NCI-H1694 treated with DMSO at 0.1 percent for 48 hours (cell line): ENCODE data around the gene FFAR4.
A peak's percentile ranks its signal among the peaks of the same experiment; 100 is the strongest.

Experiments
- DNase-seq: peaks from one replicate; lab custom pipeline; 2025; lab: John Stamatoyannopoulos, UW

Gene FFAR4

DNA sequence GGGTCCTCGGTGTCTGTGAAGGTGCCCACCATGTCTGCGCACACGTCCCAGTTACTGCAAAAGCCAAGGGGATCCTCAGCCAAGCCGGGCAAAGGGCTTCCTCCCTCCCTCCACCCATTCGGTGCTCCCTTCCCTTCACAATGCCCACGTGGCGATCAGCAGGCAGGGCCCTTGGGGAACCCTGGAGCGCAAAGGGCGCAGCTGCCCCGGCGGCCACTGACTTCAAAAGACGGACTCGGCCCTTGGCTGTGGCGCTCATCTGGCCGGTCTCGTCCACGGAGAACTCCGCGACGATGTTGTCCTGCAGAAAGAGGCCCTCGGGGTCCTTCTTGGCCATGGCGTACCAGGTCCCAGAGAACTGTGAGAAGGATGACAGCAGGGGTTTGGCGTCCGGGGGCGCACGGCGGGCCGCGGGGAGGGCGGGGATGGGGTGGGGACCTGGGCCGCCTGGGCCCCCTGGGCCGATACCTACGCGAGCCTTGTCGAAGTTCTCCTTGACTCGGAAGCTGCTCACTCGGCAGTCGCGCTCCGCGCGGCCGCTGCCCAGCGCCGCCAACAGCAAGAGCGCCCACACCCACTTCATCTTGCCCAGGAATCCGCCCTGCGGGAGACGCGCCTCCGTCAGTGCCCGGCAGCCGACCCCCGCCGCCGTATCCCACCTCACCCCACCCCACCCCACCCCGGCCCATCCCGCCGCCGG, 34.1 kb downstream of the FFAR4 start:
- DNase-seq = no peak

DNA sequence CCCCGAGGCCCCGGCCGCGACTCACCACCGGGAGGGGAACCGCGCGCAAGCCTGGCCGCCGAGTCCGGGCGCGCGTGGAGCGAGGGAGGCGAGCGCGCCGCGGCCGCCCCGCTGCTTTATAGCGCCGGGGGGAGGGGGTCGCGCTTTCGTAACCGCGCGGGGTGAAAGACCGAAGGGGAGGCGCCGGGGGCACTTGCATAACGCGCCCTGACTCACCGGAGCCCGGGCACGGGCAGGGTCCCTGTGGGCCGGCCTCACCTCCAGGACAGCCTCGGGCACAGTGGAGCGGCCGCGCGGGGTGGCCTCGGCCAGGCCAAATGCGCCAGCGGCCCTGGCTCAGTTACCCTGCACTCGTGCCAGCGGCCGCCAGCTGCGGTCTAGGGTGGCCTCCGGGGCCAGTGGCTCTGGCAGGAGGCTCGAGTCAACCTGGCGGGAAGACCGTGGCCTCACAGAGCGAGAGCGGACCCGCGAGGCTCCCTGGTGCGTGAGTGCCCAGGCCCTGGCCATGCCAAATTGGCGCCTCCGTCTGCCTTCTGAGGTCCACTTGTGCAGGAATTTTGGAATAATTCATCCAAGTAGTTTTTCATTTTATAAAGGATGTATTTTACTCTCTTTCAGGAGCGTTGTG, 34.8 kb downstream of the FFAR4 start, which contains the start of gene RBP4:
RBP4 (minus strand) TSS at position 90 of the 628 bp plus-strand sequence. CDS start 207 bp downstream, outside the sequence.
- no peak for DNase-seq

- no peak for DNase-seq
These were observed 35.3 kb downstream of the FFAR4 start for GRCh38 chr10:93601774-93602162.

DNA sequence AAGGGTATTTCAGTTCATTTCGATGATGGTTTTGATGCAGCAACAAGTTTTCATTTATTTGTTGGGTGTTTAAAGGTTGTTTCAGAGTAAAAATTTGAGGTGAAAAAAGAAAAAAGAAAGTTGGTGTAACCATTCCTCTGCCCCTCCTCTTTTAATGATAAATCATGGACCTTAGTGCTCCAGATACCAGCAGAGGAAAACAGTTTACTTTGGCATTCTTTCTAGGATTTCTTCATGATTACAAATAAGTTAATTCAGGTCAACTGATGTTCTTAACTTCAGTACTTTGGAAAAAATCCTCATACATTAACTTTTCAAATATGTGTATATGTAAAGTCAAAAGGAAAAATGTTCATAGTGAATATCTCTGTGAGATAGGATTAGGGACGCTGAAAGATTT, 36.6 kb downstream of the FFAR4 start:
- no peak for DNase-seq

- peak; percentile 68 for DNase-seq
These were observed 37.7 kb downstream of the FFAR4 start for GRCh38 chr10:93604146-93604545.

DNA sequence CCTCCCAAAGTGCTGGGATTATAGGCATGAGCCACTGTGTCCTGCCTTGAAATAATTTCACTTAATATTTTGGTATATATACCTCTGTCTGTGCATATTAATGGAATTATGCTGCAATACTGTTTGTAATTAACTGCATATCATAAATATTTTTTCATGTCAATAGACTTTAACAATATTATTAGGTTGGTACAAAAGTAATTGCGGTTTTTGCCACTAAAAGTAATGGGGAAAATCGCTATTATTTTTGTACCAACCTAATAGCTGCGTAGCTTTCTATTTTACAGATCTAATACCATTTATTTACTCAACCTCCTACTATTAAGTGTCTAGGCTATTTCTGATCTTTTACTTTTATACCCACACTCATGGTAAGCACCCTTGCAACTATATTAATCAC, 42.0 kb downstream of the FFAR4 start:
- DNase-seq = no peak

- DNase-seq = no peak
These were observed 45.8 kb downstream of the FFAR4 start, which contains the start of gene PDE6C for GRCh38 chr10:93612311-93612710. PDE6C (plus strand) TSS chr10:93612537; CDS start chr10:93612726, 189 bp downstream.

DNA sequence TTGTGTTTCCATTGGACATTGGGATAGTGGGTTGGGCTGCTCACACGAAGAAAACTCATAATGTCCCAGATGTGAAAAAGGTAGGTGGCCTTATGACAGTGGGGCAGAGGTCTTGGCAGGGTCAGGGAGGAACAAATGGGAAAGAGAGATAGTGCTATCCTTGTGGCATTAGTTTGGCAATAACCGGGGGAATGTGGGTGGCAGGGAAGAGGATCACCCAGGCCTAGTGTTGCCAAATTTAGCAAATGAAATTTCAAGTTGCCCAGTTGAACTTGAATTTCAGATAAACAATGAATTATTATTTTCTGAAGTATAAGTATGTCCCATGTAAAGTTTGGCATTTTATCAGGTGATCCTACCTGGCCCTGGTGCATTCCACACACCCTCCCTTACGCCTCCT, 46.7 kb downstream of the FFAR4 start:
- no peak for DNase-seq

DNA sequence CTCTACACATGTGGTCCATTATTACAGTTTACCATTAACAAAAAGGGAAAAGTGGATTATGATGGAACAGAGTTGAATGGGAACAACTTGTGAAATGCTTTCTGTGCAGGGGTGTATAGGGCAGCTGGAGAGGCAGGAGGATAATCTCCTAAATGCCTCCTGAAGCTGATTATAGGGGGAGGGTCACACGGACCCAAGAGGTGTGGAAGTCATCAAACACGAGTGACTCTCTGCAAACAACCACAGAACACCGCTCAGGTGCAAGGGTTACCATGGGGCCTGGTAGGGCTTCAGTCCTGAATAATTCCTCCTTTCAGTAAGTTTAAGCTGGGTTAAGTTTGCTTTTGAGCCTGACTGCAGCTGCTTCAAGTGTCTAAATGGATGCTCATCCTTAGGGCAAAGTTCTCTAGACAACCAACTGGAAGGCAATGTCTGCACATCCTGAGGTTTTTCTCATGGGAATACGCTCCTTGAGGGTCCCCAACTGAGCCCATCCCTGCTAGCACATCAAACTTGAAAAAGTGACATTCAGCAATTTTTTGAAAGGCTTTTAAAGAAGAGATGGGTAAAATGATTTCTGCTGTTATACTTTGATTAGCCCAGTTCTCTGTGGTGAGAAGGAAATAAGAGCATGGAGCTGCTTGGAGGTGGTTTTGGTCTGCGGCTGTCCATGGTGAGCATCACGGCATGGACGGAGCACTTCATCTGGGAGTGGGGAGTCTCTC, 47.8 kb downstream of the FFAR4 start:
- DNase-seq = no peak

DNA sequence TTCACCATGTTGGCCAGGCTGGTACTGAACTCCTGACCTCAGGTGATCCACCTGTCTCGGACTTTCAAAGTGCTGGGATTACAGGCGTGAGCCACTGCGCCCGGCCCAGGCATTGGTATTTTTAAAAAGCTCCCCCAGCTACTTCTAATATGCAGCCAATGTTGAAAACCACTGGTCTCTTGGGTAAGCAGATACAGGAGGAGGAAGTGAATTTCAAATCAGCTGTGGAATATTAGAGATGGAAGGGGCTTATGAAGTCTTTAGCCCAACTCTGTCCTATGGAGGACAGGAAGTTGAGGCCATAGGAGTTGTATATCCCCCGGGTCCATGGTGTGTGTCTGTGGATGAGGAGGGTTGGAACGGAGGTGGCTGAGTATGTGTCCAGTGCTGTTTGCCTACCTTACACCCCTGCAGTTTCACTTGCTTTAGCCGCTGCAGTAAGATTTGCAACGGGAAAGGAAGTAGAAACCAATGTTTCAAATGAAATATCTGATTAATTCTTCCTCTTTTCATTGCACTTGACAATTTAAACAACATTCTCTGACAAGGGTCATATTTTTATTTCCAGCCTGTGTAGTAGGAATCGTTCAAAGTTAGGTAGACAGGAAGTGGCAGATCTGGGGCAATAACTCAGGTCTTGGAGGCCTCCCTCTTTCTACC, 49.2 kb downstream of the FFAR4 start:
- DNase-seq = no peak

DNA sequence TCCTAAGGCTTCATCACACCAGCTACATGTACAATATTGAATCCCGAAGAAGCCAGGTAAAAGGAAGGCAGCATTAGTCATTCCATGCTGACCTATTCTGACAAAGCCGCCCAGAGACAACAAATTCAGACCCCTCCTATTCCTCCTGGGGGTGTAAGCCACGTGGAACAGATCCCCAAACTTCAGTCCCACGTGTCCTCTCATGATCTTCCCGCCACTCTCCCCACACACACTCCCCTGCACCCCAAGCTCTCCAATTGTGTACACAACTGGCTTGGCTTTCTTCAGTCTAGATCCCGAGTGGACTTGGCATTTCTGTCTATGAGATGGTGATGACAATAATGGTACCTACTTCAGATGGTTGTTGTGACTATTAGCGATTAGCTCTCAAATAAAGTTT, 54.5 kb downstream of the FFAR4 start:
- no peak for DNase-seq

- no peak for DNase-seq
These were observed 56.5 kb downstream of the FFAR4 start for GRCh38 chr10:93622942-93623341.

DNA sequence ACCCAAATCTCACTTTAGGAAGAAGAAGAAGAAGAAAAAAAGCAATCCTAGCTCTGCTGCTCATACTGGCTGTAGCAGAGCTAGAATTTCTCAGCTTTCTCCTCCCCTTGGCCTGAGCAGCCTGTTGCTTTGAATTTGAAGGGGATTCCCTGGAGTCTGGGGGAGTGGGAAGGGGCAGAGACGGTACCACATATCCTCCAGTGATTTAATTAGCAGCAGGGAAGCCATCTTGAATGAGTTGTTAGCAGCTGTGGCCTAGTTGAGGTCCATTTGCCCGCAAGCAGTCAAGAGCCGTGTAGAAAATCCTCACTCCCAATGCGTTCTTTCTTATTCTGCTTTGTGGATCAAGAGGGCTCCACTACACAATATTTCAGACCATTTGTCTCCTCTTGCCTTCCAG, 62.4 kb downstream of the FFAR4 start:
- no peak for DNase-seq

- DNase-seq = peak; percentile 19
These were observed 63.3 kb downstream of the FFAR4 start for GRCh38 chr10:93629647-93630305.

GRCh38 chr10:93630625-93631557, 64.4 kb downstream of the FFAR4 start:
- peak; percentile 56 for DNase-seq
